ENCODE measurements around the gene ATP12A.
"Not testable (repeated sequence)": the region's sequence is repeated elsewhere in the genome, so short reads cannot be mapped to it uniquely, and the experiment has no call there.

The ATP12A gene

GRCh38 chr13:24718192-24718965 is 38.2 kb downstream of the ATP12A start:
- H3K4me1 ChIP-seq (ENCODE audit: insufficient read depth, low read length), result peaks cover 5% of the 10 kb centered on the region; the same call in 1 of the 2 replicates
- H3K9me3 ChIP-seq (ENCODE audit: insufficient read depth, low read depth, low read length), result no peaks in the 10 kb centered on the region
- H3K36me3 ChIP-seq (ENCODE audit: insufficient read depth, low read depth, low read length), result no peaks in the 10 kb centered on the region
- H3K27ac ChIP-seq (ENCODE audit: low read length), result no peak overlapping the region
- H3K4me3 ChIP-seq (ENCODE audit: low read length), result no peak overlapping the region
- H3K27me3 ChIP-seq (ENCODE audit: insufficient read depth, low read length), result no peaks in the 10 kb centered on the region
- H3K9ac ChIP-seq (ENCODE audit: low read depth, low read length), result no peak overlapping the region

GRCh38 chr13:24719139-24719538 is 38.9 kb downstream of the ATP12A start:
- Histone ChIP-seq H3K27me3 (ENCODE audit: insufficient read depth, low read length) (no peaks in the 10 kb centered on the region), H3K9ac (ENCODE audit: low read depth, low read length) (no peak overlapping the region), H3K4me3 (ENCODE audit: low read length) (no peak overlapping the region), H3K36me3 (ENCODE audit: insufficient read depth, low read depth, low read length) (no peaks in the 10 kb centered on the region), H3K4me1 (ENCODE audit: insufficient read depth, low read length) (peaks cover 5% of the 10 kb centered on the region; the same call in 1 of the 2 replicates), H3K27ac (ENCODE audit: low read length) (no peak overlapping the region), H3K9me3 (ENCODE audit: insufficient read depth, low read depth, low read length) (no peaks in the 10 kb centered on the region)

GRCh38 chr13:24723206-24723605 is 43.0 kb downstream of the ATP12A start:
- H3K9me3 ChIP-seq (ENCODE audit: insufficient read depth, low read depth, low read length), result no peaks in the 10 kb centered on the region
- no peak overlapping the region for H3K27ac ChIP-seq (ENCODE audit: low read length)
- H3K4me1 ChIP-seq (ENCODE audit: insufficient read depth, low read length), result no peaks in the 10 kb centered on the region
- H3K36me3 ChIP-seq (ENCODE audit: insufficient read depth, low read depth, low read length), result no peaks in the 10 kb centered on the region
- no peak overlapping the region for H3K4me3 ChIP-seq (ENCODE audit: low read length)
- no peak overlapping the region for H3K9ac ChIP-seq (ENCODE audit: low read depth, low read length)
- no peaks in the 10 kb centered on the region for H3K27me3 ChIP-seq (ENCODE audit: insufficient read depth, low read length)

- H3K27ac ChIP-seq (ENCODE audit: low read length), result no peak overlapping the region
- H3K9me3 ChIP-seq (ENCODE audit: insufficient read depth, low read depth, low read length), result no peaks in the 10 kb centered on the region
- no peak overlapping the region for H3K4me3 ChIP-seq (ENCODE audit: low read length)
- no peaks in the 10 kb centered on the region for H3K27me3 ChIP-seq (ENCODE audit: insufficient read depth, low read length)
- H3K4me1 ChIP-seq (ENCODE audit: insufficient read depth, low read length), result no peaks in the 10 kb centered on the region
- H3K36me3 ChIP-seq (ENCODE audit: insufficient read depth, low read depth, low read length), result no peaks in the 10 kb centered on the region
- no peak overlapping the region for H3K9ac ChIP-seq (ENCODE audit: low read depth, low read length)
Observed at GRCh38 chr13:24724714-24725113, 44.5 kb downstream of the ATP12A start.

- H3K9me3 ChIP-seq (ENCODE audit: insufficient read depth, low read depth, low read length), result no peaks in the 10 kb centered on the region
- no peaks in the 10 kb centered on the region for H3K27me3 ChIP-seq (ENCODE audit: insufficient read depth, low read length)
- no peak overlapping the region for H3K4me3 ChIP-seq (ENCODE audit: low read length)
- no peak overlapping the region for H3K9ac ChIP-seq (ENCODE audit: low read depth, low read length)
- H3K36me3 ChIP-seq (ENCODE audit: insufficient read depth, low read depth, low read length), result no peaks in the 10 kb centered on the region
- H3K4me1 ChIP-seq (ENCODE audit: insufficient read depth, low read length), result no peaks in the 10 kb centered on the region
- no peak overlapping the region for H3K27ac ChIP-seq (ENCODE audit: low read length)
Observed at GRCh38 chr13:24725379-24725778, 45.2 kb downstream of the ATP12A start.

- Histone ChIP-seq H3K9ac (ENCODE audit: low read depth, low read length) (no peak overlapping the region), H3K36me3 (ENCODE audit: insufficient read depth, low read depth, low read length) (no peaks in the 10 kb centered on the region), H3K27me3 (ENCODE audit: insufficient read depth, low read length) (no peaks in the 10 kb centered on the region), H3K4me3 (ENCODE audit: low read length) (no peak overlapping the region), H3K4me1 (ENCODE audit: insufficient read depth, low read length) (no peaks in the 10 kb centered on the region), H3K9me3 (ENCODE audit: insufficient read depth, low read depth, low read length) (no peaks in the 10 kb centered on the region), H3K27ac (ENCODE audit: low read length) (no peak overlapping the region)
Observed at GRCh38 chr13:24727731-24728601, 47.8 kb downstream of the ATP12A start.

GRCh38 chr13:24730873-24731567 is 50.8 kb downstream of the ATP12A start:
- not testable (repeated sequence) for H3K4me1 ChIP-seq (ENCODE audit: insufficient read depth, low read length); H3K9me3 ChIP-seq (ENCODE audit: insufficient read depth, low read depth, low read length); H3K27me3 ChIP-seq (ENCODE audit: insufficient read depth, low read length); H3K4me3 ChIP-seq (ENCODE audit: low read length); H3K27ac ChIP-seq (ENCODE audit: low read length); H3K36me3 ChIP-seq (ENCODE audit: insufficient read depth, low read depth, low read length); H3K9ac ChIP-seq (ENCODE audit: low read depth, low read length)

GRCh38 chr13:24734950-24735349 is 54.7 kb downstream of the ATP12A start:
- Histone ChIP-seq H3K27ac (ENCODE audit: low read length) (no peak overlapping the region), H3K27me3 (ENCODE audit: insufficient read depth, low read length) (no peaks in the 10 kb centered on the region), H3K4me3 (ENCODE audit: low read length) (no peak overlapping the region), H3K4me1 (ENCODE audit: insufficient read depth, low read length) (no peaks in the 10 kb centered on the region), H3K9me3 (ENCODE audit: insufficient read depth, low read depth, low read length) (no peaks in the 10 kb centered on the region), H3K36me3 (ENCODE audit: insufficient read depth, low read depth, low read length) (no peaks in the 10 kb centered on the region), H3K9ac (ENCODE audit: low read depth, low read length) (no peak overlapping the region)

GRCh38 chr13:24737042-24737441 is 56.8 kb downstream of the ATP12A start:
- no peaks in the 10 kb centered on the region; the same call in 1 of the 2 replicates for H3K27me3 ChIP-seq (ENCODE audit: insufficient read depth, low read length)
- H3K4me1 ChIP-seq (ENCODE audit: insufficient read depth, low read length), result no peaks in the 10 kb centered on the region
- no peaks in the 10 kb centered on the region for H3K9me3 ChIP-seq (ENCODE audit: insufficient read depth, low read depth, low read length)
- no peak overlapping the region for H3K27ac ChIP-seq (ENCODE audit: low read length)
- H3K4me3 ChIP-seq (ENCODE audit: low read length), result no peak overlapping the region
- no peaks in the 10 kb centered on the region for H3K36me3 ChIP-seq (ENCODE audit: insufficient read depth, low read depth, low read length)
- no peak overlapping the region for H3K9ac ChIP-seq (ENCODE audit: low read depth, low read length)

- H3K27ac ChIP-seq (ENCODE audit: low read length), result no peak overlapping the region
- H3K9ac ChIP-seq (ENCODE audit: low read depth, low read length), result no peak overlapping the region
- H3K36me3 ChIP-seq (ENCODE audit: insufficient read depth, low read depth, low read length), result no peaks in the 10 kb centered on the region
- H3K9me3 ChIP-seq (ENCODE audit: insufficient read depth, low read depth, low read length), result no peaks in the 10 kb centered on the region
- no peak overlapping the region for H3K4me3 ChIP-seq (ENCODE audit: low read length)
- H3K27me3 ChIP-seq (ENCODE audit: insufficient read depth, low read length), result peaks cover 10% of the 10 kb centered on the region
- no peaks in the 10 kb centered on the region for H3K4me1 ChIP-seq (ENCODE audit: insufficient read depth, low read length)
Observed at GRCh38 chr13:24738366-24738847, 58.2 kb downstream of the ATP12A start.

- peaks cover 29% of the 10 kb centered on the region for H3K27me3 ChIP-seq (ENCODE audit: insufficient read depth, low read length)
- H3K9me3 ChIP-seq (ENCODE audit: insufficient read depth, low read depth, low read length), result no peaks in the 10 kb centered on the region
- H3K4me1 ChIP-seq (ENCODE audit: insufficient read depth, low read length), result no peaks in the 10 kb centered on the region
- H3K9ac ChIP-seq (ENCODE audit: low read depth, low read length), result no peak overlapping the region
- H3K4me3 ChIP-seq (ENCODE audit: low read length), result no peak overlapping the region
- H3K36me3 ChIP-seq (ENCODE audit: insufficient read depth, low read depth, low read length), result no peaks in the 10 kb centered on the region
- H3K27ac ChIP-seq (ENCODE audit: low read length), result no peak overlapping the region
Observed at GRCh38 chr13:24740014-24740890, 60.0 kb downstream of the ATP12A start.

Data from iPS-20b (cell line).